ENCODE data around the gene ATOH7.

DNA sequence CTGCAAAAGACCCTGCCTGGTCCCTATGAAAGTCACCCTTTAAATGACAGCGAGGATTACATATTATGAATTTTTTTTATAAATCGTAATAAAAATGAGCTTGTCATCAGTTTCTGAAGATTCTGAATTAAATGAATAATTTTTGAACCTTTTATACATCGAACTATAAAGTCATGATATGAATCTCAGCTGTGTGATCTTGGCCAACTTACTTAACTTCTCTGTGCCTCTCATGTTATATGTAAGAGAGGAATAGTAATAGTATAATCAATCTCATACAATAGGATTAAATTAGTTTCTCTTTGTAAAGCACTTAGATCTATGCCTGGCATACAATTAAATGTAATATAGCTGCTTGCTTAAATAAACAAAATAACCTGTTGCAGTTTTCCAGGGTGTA, 5.3 kb upstream of the ATOH7 start:
- no peak for TF ChIP-seq EZH2 (IDR thresholded peaks at IDR 0.05; ENCODE audit: low read depth)
- TF ChIP-seq, protein P1, sequence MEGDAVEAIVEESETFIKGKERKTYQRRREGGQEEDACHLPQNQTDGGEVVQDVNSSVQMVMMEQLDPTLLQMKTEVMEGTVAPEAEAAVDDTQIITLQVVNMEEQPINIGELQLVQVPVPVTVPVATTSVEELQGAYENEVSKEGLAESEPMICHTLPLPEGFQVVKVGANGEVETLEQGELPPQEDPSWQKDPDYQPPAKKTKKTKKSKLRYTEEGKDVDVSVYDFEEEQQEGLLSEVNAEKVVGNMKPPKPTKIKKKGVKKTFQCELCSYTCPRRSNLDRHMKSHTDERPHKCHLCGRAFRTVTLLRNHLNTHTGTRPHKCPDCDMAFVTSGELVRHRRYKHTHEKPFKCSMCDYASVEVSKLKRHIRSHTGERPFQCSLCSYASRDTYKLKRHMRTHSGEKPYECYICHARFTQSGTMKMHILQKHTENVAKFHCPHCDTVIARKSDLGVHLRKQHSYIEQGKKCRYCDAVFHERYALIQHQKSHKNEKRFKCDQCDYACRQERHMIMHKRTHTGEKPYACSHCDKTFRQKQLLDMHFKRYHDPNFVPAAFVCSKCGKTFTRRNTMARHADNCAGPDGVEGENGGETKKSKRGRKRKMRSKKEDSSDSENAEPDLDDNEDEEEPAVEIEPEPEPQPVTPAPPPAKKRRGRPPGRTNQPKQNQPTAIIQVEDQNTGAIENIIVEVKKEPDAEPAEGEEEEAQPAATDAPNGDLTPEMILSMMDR (conservative IDR thresholded peaks at IDR 0.05): no peak

All from PC-9 (cell line).